Caco-2 (cell line): ENCODE measurements around the gene CENPW. TPM values are rescaled to one million over a fixed set of nuclear protein-coding genes. Genes with fewer than 3 reads are reported as not detected.

Source experiments
- BruUV-seq: library from RNA; stranded (reverse); fragments of 400-500 nt; replicated peaks from 2 replicates; lab custom pipeline; 2021; lab: Mats Ljungman, UMichigan
- CTCF ChIA-PET: fragments of 300-600 bp; sonication (Branson Sonifier 250); formaldehyde crosslinking; loops from one replicate; lab custom pipeline; 2022; ENCODE audit warnings: antibody characterized with exemption; lab: Charles Lee
- POLR2A ChIA-PET: fragments of 300-600 bp; sonication (Branson Sonifier 250); formaldehyde crosslinking; loops from one replicate; lab custom pipeline; 2022; ENCODE audit warnings: antibody characterized with exemption; lab: Charles Lee
- DNase-seq, 2 experiments: peaks; one replicate each; pipeline versions ENCODE4 v3.0.0 to v3.0.0-alpha.2; 2020 to 2022
- H3K27me3 ChIP-seq: replicated peaks from 2 replicates; pipeline ENCODE4 v1.6.0; 2011; ENCODE audit warnings: low read length; ENCODE audit not compliant: control insufficient read depth, insufficient read depth
- H3K36me3 ChIP-seq: 2 replicates; pipeline ENCODE4 v1.5.1; 2011; ENCODE audit warnings: low read length; ENCODE audit not compliant: control insufficient read depth, insufficient read depth
- H3K4me1 ChIP-seq: fragments of 250-450 bp; sonication (Bioruptor Pico); 2 replicates; pipeline ENCODE4 v1.5.1; 2020; ENCODE audit warnings: mild to moderate bottlenecking
- H3K4me3 ChIP-seq: 2 replicates; pipeline ENCODE4 v1.5.1; 2011; ENCODE audit warnings: low read depth, mild to moderate bottlenecking, control low read depth, low read length
- H3K9me3 ChIP-seq: fragments of 250-450 bp; sonication (Bioruptor Pico); 2 replicates; pipeline ENCODE4 v1.5.1; 2020; ENCODE audit warnings: mild to moderate bottlenecking, moderate library complexity
- H3K27ac Mint-ChIP-seq: one replicate; pipeline ENCODE4 v1.8.0; 2022; ENCODE audit warnings: mixed read lengths; ENCODE audit not compliant: unreplicated experiment
- H3K27me3 Mint-ChIP-seq: one replicate; pipeline ENCODE4 v1.8.0; 2022; ENCODE audit warnings: mixed read lengths; ENCODE audit not compliant: insufficient read depth, unreplicated experiment
- H3K36me3 Mint-ChIP-seq: one replicate; pipeline ENCODE4 v1.8.0; 2022; ENCODE audit warnings: mild to moderate bottlenecking, mixed read lengths; ENCODE audit not compliant: insufficient read depth, unreplicated experiment
- H3K4me1 Mint-ChIP-seq: one replicate; pipeline ENCODE4 v1.8.0; 2022; ENCODE audit warnings: low read depth, mixed read lengths; ENCODE audit not compliant: unreplicated experiment
- H3K4me3 Mint-ChIP-seq: one replicate; pipeline ENCODE4 v1.8.0; 2022; ENCODE audit warnings: mild to moderate bottlenecking, moderate library complexity, mixed read lengths; ENCODE audit not compliant: unreplicated experiment
- H3K9me3 Mint-ChIP-seq: one replicate; pipeline ENCODE4 v1.8.0; 2022; ENCODE audit warnings: mixed read lengths; ENCODE audit not compliant: unreplicated experiment
- intact Hi-C: fragments of 100-400 bp; cut with micrococcal nuclease; formaldehyde crosslinking; loops from one replicate; pipeline ENCODE4 v1.10.0; 2022; ENCODE audit not compliant: unreplicated experiment
- total RNA-seq: library from RNA; stranded (reverse); gene quantifications from 2 replicates; pipeline ENCODE4 v1.2.3, GENCODE V29; 2022
- TF ChIP-seq, protein P1 (sequence below), 2 experiments: fragments of 200-600 bp in 1 of 2; IDR thresholded peaks; 1 replicate in 1 of 2; 2 replicates in 1 of 2; pipeline versions ENCODE4 v1.5.1 to v1.8.0; 2011 to 2022; ENCODE audit warnings: antibody characterized with exemption in 1 of 2, control low read depth in 1 of 2, inconsistent platforms in 1 of 2, low read depth in 1 of 2, low read length in 1 of 2, mild to moderate bottlenecking in 1 of 2, moderate library complexity in 1 of 2; ENCODE audit not compliant: insufficient read depth in 1 of 2, severe bottlenecking in 1 of 2, unreplicated experiment in 1 of 2

Gene CENPW
- total RNA-seq, 1 experiment from 2014 or later = 64.4 TPM

- Histone ChIP-seq H3K36me3 (no peaks in the 10 kb centered on the region), H3K4me1 (no peaks in the 10 kb centered on the region), H3K9me3 (no peaks in the 10 kb centered on the region), H3K27me3 (no peaks in the 10 kb centered on the region), H3K4me3 (no peak overlapping the region)
- H3K27me3 Mint-ChIP-seq = no peaks in the 10 kb centered on the region
- peaks cover 9% of the 10 kb centered on the region for H3K9me3 Mint-ChIP-seq
- no peak overlapping the region for H3K4me3 Mint-ChIP-seq
- TF ChIP-seq, protein P1, sequence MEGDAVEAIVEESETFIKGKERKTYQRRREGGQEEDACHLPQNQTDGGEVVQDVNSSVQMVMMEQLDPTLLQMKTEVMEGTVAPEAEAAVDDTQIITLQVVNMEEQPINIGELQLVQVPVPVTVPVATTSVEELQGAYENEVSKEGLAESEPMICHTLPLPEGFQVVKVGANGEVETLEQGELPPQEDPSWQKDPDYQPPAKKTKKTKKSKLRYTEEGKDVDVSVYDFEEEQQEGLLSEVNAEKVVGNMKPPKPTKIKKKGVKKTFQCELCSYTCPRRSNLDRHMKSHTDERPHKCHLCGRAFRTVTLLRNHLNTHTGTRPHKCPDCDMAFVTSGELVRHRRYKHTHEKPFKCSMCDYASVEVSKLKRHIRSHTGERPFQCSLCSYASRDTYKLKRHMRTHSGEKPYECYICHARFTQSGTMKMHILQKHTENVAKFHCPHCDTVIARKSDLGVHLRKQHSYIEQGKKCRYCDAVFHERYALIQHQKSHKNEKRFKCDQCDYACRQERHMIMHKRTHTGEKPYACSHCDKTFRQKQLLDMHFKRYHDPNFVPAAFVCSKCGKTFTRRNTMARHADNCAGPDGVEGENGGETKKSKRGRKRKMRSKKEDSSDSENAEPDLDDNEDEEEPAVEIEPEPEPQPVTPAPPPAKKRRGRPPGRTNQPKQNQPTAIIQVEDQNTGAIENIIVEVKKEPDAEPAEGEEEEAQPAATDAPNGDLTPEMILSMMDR (IDR thresholded peaks at IDR 0.05; ENCODE audit: insufficient read depth in 1 of 2, low read depth in 1 of 2, low read length in 1 of 2, severe bottlenecking in 1 of 2, unreplicated experiment in 1 of 2) = no peak
- no peaks in the 10 kb centered on the region for H3K4me1 Mint-ChIP-seq
- no peaks in the 10 kb centered on the region for H3K36me3 Mint-ChIP-seq
- intact Hi-C loops = no loop called here
- ChIA-PET CTCF (no interaction called here), POLR2A (interaction anchor here (0.6 kb wide), 1 partner anchor 20 kb away, joined by 3 read pairs; no protein-coding TSS in a partner anchor)
- DNase-seq = no peak
- H3K27ac Mint-ChIP-seq = no peak overlapping the region
- BruUV-seq = no TSS peak
Measured at GRCh38 chr6:126351960-126352359, 12.0 kb downstream of the CENPW start.

DNA sequence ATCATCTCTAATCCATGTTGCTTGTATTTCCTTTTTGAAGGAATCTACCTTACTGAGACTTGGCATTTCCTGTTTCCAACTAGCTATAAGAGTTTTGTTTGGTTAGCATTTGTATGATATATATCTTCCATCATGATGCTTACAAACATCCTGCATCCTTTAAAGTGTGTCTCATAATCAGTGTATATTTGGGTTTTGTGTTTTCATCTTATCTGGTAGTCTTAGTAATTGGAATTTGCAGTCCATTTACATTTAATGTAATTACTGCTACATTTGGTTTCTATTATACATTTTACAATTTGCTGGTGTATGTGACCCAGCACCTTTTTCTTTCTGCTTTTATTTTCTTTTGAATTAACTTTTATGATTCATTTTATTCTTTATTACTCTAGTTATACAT, 12.6 kb downstream of the CENPW start:
- Histone ChIP-seq H3K4me1 (no peaks in the 10 kb centered on the region), H3K36me3 (no peaks in the 10 kb centered on the region), H3K9me3 (no peaks in the 10 kb centered on the region), H3K27me3 (no peaks in the 10 kb centered on the region), H3K4me3 (no peak overlapping the region)
- Mint-ChIP-seq H3K36me3 (no peaks in the 10 kb centered on the region), H3K4me3 (no peak overlapping the region), H3K27ac (no peak overlapping the region), H3K4me1 (no peaks in the 10 kb centered on the region), H3K27me3 (no peaks in the 10 kb centered on the region), H3K9me3 (peaks cover 12% of the 10 kb centered on the region)
- TF ChIP-seq, protein P1 (IDR thresholded peaks at IDR 0.05; ENCODE audit: insufficient read depth in 1 of 2, low read depth in 1 of 2, low read length in 1 of 2, severe bottlenecking in 1 of 2, unreplicated experiment in 1 of 2) = no peak
- intact Hi-C loops = no loop called here
- POLR2A ChIA-PET = no interaction called here
- BruUV-seq = no TSS peak
- CTCF ChIA-PET = no interaction called here
- no peak for DNase-seq

- Histone ChIP-seq H3K27me3 (no peaks in the 10 kb centered on the region), H3K36me3 (no peaks in the 10 kb centered on the region), H3K4me3 (no peak overlapping the region), H3K9me3 (no peaks in the 10 kb centered on the region; the same call in 1 of the 2 replicates), H3K4me1 (no peaks in the 10 kb centered on the region)
- no peak for DNase-seq
- H3K4me1 Mint-ChIP-seq = no peaks in the 10 kb centered on the region
- no peak overlapping the region for H3K4me3 Mint-ChIP-seq
- no TSS peak for BruUV-seq
- intact Hi-C loops = no loop called here
- H3K36me3 Mint-ChIP-seq = peaks cover 7% of the 10 kb centered on the region
- H3K27ac Mint-ChIP-seq = no peak overlapping the region
- peaks cover 12% of the 10 kb centered on the region for H3K9me3 Mint-ChIP-seq
- TF ChIP-seq, protein P1 (IDR thresholded peaks at IDR 0.05; ENCODE audit: insufficient read depth in 1 of 2, low read depth in 1 of 2, low read length in 1 of 2, severe bottlenecking in 1 of 2, unreplicated experiment in 1 of 2) = no peak
- ChIA-PET POLR2A (no interaction called here), CTCF (no interaction called here)
- H3K27me3 Mint-ChIP-seq = no peaks in the 10 kb centered on the region
Measured at GRCh38 chr6:126356526-126356925, 16.6 kb downstream of the CENPW start.
